GM13977 (cell line): ENCODE data around the gene DDX28.
"Not testable (repeated sequence)": the region's sequence is repeated elsewhere in the genome, so short reads cannot be mapped to it uniquely, and the experiment has no call there.

Experiments used
- DNase-seq: peaks from one replicate; pipeline ENCODE4 v3.0.0; 2012; ENCODE audit warnings: low spot score
- CTCF ChIP-seq: IDR thresholded peaks from 2 replicates; pipeline ENCODE4 v1.5.1; 2012; ENCODE audit warnings: mild to moderate bottlenecking, control low read depth; ENCODE audit not compliant: insufficient read depth; ENCODE audit errors: extremely low read depth, missing control alignments
- in situ Hi-C: fragments of 300-500 bp; cut with MboI; formaldehyde crosslinking; loops from one replicate; pipeline ENCODE4 v1.12.0; 2022; ENCODE audit warnings: low sequenced_read_pairs, low pct_unique_long_range_greater_than_20kb, mixed read lengths, inconsistent platforms; ENCODE audit not compliant: unreplicated experiment

Gene DDX28

GRCh38 chr16:67977005-67977404, 46.0 kb downstream of the DDX28 start:
- in situ Hi-C loops = no loop called here
- no peak for TF ChIP-seq CTCF

GRCh38 chr16:67976205-67976604, 46.8 kb downstream of the DDX28 start:
- DNase-seq = no peak
- no peak for TF ChIP-seq CTCF
- in situ Hi-C loops = no loop called here

More at GRCh38 chr16:67977005-67977404, 46.0 kb downstream of the DDX28 start:
- DNase-seq = no peak

- in situ Hi-C loops = no loop called here
- no peak for DNase-seq
- no peak for TF ChIP-seq CTCF
These were observed 47.5 kb downstream of the DDX28 start for GRCh38 chr16:67975321-67976105.

GRCh38 chr16:67972285-67972684, 50.7 kb downstream of the DDX28 start:
- in situ Hi-C loops = not testable (repeated sequence)

GRCh38 chr16:67971111-67971510, 51.9 kb downstream of the DDX28 start:
- DNase-seq = no peak
- in situ Hi-C loops = no loop called here
- TF ChIP-seq CTCF = no peak

More at GRCh38 chr16:67972285-67972684, 50.7 kb downstream of the DDX28 start:
- DNase-seq = not testable (repeated sequence)
